HG02943 (cell line): ENCODE results near the gene C1QTNF8.

Experiments used
- ATAC-seq: cut with Tn5 transposase; IDR thresholded peaks from one replicate; pipeline ENCODE4 v1.9.1; 2021; ENCODE audit warnings: mild to moderate bottlenecking, low read depth, moderate library complexity; ENCODE audit not compliant: unreplicated experiment

Gene C1QTNF8

GRCh38 chr16:1112506-1113184, 16.6 kb upstream of the C1QTNF8 start:
- ATAC-seq, result no peak

DNA sequence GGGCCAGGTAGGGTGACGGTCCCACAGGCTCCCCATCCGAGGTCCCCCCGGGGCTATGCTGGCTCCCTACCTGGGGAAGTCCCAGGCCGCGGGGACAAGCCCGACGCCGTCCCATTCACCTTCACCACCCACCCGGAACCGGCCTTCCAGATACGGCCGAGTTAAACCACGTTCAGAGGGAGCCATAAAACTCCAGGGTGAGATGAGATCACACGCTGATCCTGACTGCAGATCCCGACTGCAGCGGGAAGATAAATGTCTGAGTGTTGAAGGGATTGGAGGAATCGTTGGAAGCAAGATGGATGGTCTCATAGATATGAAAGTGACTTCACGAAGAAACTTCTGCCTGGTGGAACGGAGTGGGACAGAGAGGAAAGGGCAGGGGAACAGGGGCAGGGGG, 13.6 kb upstream of the C1QTNF8 start:
- no peak for ATAC-seq

DNA sequence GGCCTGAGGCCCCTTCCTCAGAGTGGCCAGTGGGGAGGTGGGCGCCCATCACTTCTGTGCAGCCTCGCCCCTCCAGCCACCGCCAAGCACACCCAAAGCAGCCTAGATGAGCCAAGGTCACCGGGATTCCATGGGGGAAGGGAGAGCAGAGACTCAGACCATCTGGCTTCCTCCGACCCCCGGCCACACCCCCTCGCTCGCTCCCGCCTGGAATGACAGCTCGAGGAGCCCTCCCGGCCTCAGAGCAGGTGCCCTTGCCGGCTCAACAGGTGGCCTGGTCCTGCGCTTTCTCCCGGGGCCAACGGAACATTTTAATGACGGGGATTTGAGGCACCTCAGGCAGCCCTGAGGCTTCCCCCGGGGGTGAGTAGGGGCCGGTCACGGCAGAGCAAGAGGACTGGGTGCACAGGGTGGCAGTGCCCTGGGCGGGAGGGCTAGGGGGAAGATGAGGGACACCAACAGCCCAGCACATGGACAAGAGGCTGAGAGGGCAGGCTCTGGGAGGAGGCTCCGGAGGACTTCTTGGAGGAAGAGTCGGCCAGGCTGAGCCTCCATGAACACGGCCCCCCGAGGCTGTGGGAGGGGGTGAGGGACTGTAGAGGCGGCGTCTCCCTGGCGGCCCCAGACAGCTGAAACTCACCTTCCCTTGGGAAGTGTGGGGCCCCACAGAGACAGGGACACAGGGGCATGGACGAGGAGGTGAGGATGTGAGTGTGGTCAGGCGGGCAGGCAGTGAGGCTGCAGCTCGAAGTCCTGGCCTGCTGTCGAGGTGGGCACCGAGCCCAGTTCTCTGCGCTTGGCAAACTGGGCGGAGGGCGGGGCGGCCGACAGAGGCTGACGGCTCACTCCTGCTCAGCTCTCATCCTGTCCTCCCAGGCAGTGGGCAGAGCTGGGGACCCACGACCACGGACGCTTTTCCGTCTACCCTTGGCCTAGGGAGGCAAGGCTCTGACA, 12.5 kb upstream of the C1QTNF8 start:
- no peak for ATAC-seq

GRCh38 chr16:1107731-1108130, 11.7 kb upstream of the C1QTNF8 start:
- ATAC-seq, result no peak

- ATAC-seq, result no peak
Measured at GRCh38 chr16:1107141-1107540, 11.1 kb upstream of the C1QTNF8 start.

DNA sequence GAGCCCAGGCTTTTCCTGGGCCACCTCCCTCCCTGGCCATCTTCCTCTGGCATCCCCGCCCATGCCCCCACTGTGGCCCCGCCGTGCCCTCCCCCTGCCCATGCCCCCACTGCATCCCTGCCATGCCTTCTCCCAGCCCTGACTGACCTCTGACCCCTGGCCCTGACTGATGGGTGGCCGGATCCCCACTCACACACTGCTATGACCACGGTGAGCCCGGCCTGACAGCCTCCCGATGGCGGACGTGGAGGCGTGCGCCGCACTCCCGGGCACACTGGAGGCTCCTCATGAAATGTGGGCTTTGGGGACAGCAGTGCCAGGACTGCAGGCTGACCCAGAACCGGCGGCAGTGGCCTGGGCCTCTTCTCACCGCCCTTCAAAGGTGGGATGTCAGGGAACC, 10.6 kb upstream of the C1QTNF8 start:
- ATAC-seq, result no peak

GRCh38 chr16:1105888-1106620, 10.0 kb upstream of the C1QTNF8 start:
- no peak for ATAC-seq

DNA sequence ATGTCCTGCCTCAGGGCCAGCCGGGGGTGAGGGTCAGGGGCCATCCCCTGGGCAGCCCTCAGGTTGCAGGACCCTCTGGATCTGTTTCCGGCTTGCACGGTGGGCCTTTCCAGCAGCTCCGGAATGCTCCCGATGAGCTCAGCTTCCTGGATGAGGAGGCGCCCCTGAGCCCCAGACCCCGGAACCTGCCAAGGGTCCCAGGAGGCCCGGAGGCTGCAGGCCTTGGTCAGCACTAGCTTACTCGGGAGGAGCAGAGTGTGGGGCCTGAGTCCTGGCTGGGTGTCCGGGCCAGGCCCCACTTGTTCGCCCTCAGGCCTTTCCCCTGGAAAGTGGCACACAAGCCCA, 7.6 kb upstream of the C1QTNF8 start:
- ATAC-seq, result no peak

DNA sequence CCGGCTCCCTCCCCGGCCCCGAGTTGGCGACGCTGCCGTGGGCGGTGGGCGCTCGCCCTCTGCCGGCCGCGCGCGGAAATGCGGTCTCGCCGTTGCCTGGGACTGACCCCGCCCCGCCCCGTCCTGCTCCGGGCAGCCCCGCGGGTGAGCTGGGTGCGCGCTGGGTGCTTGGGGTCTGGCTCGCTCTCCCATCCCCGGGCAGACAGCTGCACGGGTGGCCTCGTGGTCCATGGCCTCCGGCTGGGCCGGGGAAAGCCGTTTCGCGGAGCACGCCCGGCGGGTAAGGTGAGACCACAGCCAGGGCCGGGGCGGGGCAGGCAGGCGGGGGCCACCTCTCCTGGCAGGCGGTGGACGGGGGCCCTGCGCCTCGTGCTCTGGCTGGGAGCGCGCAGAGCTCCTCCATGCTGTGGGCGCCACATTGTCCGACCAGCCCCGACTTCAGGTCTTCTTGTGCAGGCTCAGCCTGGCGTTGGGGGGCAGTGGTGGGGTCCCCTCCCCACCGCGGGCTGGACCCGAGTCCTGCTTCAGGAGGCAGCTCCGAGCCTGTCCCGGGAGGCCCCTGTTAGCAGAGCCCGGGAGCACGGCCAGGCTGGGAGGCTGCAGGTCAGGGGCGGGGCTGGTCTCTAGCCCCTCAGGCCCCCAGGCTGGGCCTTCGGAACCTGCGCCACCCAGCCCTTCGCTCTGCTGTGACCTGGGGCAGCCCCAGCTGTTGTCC, 7.0 kb upstream of the C1QTNF8 start:
- no peak for ATAC-seq

- ATAC-seq, result no peak
Measured at GRCh38 chr16:1102333-1102700, 6.3 kb upstream of the C1QTNF8 start.

DNA sequence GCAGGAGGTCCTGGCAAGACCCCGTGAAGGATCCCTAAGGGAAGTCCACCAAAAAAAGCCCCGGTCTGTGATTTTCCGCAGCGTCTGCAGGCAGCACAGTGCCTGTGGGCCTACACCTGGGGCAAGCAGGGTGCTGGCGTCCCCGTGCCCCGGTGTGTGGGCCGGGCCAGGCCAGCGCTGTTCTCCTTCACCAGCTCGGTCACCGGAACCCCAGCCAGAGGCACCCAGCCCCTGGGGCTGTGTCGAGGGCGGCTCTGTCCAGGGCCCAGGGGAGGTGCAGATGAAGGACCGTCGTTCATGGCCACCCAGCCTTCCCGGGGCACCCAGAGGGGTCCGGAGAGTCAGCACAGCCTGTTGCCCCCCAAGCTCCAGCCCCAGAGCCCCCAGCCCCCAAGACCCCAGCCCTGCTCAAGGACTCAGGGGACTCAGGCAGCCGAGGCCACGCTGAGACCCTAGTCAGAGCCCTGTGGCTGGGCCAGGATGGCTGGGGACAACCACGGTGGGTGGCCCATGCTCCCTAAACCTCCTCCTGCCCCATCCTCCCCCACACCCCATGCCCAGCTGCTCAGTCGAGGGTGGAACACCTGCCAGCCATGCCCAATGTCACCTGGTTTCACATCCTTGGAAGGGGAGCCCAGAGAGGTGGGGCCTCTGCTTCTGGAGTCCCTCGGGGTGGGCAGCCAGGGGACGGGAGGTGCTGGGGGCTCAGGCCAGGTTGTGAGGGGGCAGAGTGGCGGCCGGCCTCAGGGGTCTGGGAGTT, 5.7 kb upstream of the C1QTNF8 start:
- no peak for ATAC-seq

DNA sequence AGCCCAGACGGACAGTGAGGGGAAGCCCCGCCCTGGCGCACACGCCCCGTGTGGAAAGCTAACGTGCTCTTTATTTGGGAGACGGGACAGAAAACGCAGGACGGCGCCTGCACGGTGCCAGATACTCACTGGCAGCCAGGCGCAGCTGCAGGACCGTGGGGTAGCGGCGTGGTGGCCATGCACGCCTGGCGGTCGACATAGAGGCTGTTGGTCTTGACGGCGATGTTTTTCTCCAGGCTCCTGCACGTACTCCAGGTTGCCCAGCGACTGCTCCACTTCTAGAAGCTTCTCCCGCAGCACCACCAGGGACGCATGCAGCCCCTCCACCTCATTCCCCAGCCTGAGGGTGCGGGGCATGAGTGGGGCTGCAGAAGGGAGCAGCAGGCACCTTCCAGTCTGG, 5.1 kb upstream of the C1QTNF8 start:
- ATAC-seq, result no peak

DNA sequence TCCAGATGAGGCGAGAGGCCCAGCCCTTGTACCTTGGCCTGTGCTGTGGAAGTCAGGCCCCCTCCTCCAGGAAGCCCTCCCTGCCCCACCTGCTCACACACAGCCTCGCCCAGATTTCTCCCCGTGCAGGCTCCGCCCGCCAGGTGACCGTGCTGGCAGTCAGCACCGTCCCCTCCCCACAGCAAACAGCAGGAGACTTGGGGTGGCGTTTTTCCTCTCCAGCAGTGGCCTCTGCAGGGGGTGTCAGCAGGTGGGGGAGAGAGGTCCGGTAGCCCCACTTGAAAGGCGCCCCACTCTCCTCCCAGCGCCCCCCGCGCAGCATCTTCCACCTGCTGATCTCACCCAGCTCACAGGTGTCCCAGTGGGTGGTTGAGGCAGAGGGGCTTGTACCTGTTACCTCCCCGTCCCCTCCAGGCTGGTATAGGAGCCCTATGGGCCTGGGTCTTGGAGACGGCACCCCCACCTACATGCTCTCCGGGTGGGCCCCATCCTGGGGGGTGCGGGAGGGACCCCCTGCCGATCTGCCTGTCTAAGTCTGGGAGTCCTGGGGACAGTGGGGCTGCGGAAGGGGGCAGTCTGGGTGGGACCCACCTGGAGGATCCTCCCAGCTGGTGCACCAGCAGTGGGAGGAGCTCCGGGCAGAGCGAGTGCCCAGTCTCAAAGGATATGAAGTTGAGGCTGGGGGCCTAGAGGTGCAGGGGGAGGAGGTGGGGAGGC, 4.2 kb upstream of the C1QTNF8 start:
- ATAC-seq, result no peak

DNA sequence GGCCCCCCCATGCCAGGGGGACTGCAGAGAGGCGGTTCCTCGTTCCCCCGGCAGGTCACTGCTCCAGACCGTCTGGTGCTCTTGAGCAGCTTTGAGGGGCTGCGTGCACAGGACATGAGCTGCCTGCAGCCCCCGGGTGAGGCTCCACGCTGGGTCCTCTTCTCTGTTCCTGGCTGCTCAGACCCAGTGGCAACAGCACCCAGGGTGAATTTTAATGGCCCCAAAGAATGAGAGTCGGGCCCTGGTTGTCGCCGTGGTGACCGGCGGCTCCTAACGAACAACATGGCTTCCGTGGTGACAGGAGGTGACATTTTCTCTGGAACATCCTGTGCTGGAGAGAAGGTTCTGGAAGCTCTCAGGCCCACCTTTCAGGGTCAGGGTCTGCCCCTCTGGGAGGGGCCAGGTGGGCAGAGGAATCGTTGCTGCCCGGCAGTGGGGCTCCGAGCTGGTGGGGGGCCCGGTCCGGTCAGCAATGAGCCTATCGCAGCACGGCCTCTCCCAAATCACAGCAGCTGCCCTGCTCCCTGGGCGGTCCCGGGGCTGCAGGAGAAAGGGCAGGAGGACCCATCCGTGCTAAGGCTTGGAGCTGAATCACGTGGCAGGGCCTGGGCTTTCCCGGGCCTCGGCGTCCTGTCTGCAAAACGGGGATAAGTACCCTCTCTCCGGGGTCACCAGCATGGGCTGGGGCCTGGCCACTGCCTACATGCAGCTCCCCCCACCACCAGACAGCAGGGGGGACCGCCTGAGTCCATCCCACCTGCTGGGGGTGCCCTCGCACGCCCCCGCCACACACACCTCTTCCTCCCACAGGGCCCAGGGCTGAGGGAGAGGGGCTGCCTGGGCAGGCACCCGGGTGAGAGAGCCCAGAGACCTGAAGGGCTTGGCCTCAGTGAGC, 3.4 kb upstream of the C1QTNF8 start:
- no peak for ATAC-seq

DNA sequence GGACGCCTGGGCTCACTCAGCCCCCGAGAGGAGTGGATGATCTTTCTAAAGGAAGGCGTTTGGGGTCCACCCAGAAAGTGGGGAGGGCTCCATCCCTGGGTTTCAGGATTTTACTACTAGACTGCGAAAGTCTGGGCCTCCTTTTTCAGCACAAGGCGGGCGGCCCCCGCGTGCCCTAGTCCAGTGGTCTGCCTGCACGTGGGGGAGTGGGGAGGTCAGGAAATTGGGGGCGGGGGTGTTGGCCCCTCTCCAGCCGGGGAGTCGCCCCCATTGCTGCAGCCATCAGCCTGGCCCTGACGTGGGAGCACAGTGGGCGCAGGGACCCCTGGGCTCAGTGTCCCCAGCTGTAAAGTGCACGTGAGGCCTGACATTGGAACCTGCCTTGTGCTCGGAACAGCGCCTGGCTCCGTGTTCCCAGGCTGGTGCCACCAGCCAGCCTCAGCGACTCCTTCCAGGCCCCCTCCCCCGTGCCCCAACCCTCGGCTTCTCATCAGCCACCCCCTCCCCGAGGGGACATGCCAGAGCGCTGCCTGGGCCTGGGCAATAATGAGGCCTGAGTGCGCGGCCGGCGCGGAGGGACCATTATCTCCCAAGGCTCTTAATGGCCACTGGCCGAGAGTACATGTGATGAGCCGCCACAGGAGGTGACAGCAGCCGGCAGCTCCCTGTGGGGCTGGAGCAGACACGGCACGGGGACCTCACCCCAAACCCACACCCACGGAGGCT, 2.4 kb upstream of the C1QTNF8 start:
- ATAC-seq, result no peak

DNA sequence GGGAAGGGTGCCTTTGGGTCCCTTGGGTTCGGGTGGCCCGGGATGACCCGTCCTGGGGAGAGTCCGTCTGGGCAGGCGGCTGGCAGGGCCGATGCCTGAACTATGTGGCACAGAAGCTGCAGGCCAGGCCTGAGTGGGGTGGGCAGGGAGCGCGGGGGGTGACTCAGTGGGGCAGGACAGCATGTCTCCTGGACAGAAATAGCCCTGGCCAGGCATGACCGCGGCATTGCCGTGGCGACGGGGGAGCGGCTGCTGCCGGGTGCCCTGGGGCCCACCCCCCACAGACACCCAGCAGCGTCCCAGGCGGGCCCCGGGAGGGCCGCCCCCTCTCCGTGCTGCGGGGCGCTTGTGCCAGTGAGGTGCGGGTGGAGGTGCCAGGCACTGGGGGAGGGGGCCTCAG, 1.8 kb upstream of the C1QTNF8 start:
- no peak for ATAC-seq

GRCh38 chr16:1097156-1097555, 1.1 kb upstream of the C1QTNF8 start:
- no peak for ATAC-seq
